GM04503 (cell line): ENCODE measurements around the gene PPP1R15A.
"Not testable (repeated sequence)": the region's sequence is repeated elsewhere in the genome, so short reads cannot be mapped to it uniquely, and the experiment has no call there.

Experiments
- DNase-seq: peaks from one replicate; pipeline ENCODE4 v3.0.0-alpha.2; 2012; ENCODE audit warnings: low read depth

Gene PPP1R15A

DNA sequence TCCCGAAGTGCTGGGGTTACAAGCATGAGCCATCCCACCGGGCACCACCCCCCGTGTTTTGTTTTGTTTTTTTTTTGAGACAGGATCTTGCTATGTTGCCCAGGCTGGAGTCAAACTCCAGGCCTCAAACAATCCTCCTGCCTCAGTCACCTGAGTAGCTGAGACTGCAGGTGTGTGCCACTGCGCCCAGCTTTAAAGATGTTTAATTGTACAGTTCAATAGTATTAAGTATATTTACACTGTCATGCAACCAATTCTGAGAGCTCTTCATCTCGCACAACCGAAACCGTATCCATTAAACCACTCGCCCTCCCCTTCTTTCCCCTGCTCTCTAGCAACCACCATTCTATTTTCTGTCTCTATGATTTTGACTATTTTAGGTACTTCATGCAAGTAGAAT, 43.5 kb downstream of the PPP1R15A start:
- DNase-seq: no peak

DNA sequence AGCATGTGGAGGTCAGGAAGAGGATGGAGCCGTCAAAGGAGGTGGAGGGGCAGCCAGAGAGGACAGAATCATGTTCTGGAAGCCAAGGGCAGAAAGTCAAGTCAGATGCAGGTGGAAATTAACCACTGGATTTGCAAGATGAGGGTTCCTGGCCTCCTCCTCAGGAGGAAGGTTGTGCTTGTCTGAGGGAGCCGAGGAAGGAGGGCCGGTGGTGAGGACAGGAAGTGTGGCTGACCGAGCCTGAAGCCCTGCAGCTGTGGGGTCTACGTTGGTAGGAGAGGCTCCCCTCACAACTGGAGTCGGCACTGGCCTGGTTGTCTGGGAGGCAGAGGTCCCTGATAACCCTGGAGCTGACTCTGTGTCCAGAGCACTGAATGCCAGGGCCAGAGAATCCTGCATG, 45.9 kb downstream of the PPP1R15A start:
- no peak for DNase-seq

DNA sequence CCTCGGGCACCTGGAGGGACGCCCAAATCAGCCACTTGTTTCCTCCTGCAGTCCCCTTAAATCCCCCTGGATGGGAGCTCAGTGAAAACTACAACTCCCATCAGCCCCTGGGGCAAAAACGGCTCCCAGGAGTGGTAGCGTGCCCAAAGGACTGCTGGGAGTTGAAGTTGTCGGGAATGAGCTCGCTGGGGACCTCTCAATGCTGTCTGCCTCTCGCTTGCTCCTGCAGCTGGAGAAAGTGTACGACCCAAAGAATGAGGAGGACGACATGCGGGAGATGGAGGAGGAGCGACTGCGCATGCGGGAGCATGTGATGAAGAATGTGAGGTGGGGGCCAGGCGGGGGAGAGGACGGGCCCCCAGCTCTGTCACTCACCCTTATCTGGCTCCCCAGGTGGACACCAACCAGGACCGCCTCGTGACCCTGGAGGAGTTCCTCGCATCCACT, 46.6 kb downstream of the PPP1R15A start:
- DNase-seq: no peak

DNA sequence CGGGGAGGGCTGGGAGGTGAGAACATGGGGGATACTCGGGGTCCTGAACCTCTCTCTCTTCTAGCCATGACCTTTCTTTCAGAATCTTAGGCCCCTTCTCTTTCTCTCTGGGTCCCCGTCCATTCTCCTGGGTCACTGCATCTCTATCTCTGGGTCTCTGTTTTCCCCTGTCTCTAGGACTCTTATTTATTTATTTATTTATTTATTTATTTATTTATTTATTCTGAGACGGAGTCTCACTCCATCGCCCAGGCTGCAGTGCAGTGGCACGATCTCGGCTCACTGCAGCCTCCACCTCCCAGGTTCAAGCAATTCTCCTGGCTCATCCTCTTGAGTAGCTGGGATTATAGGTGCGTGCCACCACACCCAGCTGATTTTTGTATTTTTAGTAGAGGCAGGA, 47.0 kb downstream of the PPP1R15A start:
- DNase-seq: not testable (repeated sequence)

DNA sequence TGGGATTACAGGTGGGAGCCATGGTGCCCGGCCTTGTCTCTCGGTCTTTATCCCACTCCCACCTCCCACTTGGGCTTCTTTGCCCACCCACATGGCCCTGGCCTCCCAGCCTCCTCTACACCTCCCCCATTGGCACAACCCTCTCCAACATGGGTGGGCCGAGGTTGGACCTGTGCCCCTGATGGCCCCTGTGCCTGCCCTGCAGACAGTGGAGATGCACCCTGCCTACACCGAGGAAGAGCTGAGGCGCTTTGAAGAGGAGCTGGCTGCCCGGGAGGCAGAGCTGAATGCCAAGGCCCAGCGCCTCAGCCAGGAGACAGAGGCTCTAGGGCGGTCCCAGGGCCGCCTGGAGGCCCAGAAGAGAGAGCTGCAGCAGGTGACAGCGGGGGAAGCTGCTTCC, 48.7 kb downstream of the PPP1R15A start:
- DNase-seq: no peak

DNA sequence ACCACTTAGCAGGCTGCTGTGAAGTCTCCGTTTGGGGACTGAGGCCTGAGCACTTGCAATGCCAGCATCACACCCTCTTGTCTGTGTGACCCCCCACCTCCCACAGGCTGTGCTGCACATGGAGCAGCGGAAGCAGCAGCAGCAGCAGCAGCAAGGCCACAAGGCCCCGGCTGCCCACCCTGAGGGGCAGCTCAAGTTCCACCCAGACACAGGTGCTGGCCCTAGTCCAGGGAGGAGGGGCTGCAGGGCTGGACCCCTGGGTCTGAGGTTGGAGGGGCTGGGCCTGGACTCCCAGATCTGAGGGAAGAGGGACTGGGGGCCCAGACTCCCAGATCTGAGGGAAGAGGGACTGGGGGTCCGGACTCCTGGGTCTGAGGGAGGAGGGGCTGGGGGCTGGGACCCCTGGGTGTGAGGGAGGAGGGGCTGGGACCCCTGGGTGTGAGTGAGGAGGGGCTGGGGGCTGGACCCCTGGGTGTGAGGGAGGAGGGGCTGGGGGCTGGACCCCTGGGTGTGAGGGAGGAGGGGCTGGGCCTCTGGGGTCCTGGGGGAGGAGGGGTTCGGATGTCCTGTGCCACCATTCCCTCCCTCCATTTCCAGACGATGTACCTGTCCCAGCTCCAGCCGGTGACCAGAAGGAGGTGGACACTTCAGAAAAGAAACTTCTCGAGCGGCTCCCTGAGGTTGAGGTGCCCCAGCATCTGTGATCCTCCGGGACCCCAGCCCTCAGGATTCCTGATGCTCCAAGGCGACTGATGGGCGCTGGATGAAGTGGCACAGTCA, 49.7 kb downstream of the PPP1R15A start:
- no peak for DNase-seq

DNA sequence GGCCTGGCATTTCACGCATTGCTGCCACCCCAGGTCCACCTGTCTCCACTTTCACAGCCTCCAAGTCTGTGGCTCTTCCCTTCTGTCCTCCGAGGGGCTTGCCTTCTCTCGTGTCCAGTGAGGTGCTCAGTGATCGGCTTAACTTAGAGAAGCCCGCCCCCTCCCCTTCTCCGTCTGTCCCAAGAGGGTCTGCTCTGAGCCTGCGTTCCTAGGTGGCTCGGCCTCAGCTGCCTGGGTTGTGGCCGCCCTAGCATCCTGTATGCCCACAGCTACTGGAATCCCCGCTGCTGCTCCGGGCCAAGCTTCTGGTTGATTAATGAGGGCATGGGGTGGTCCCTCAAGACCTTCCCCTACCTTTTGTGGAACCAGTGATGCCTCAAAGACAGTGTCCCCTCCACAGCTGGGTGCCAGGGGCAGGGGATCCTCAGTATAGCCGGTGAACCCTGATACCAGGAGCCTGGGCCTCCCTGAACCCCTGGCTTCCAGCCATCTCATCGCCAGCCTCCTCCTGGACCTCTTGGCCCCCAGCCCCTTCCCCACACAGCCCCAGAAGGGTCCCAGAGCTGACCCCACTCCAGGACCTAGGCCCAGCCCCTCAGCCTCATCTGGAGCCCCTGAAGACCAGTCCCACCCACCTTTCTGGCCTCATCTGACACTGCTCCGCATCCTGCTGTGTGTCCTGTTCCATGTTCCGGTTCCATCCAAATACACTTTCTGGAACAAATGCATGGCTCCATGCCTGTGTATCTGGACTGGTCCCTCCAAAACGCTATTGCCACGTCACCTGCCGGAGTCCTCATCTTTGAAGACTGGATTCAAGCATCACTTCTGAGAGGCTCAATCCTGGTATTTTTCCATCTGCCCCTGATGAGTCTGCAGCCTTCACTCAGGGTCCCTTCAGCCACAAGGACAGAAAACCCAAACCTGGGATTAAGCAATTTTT, 50.6 kb downstream of the PPP1R15A start:
- DNase-seq: no peak

DNA sequence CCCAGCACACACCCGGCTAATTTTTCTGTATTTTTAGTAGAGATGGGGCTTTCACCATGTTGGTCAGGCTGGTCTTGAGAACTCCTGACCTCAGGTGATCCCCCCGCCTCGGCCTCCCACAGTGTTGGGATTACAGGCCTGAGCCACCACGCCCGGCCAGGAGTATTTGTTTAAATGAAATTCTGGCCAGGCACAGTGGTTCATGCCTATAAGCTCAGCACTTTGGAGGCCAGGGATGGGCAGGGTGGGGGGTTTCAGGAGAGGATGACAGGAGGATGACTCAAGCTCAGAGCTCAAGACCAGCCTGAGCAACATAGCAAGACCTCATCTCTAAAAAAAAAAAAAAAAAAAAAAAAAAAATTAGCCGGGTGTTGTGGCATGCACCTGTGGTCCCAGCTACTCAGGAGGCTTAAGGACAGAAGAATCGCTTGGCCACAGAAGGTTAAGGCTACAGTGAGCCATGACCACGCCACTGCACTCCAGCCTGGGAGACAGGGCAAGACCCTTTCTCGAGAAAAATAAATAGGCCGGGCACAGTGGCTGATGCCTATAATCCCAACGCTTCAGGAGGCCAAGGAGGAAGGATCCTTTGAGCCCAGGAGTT, 53.1 kb downstream of the PPP1R15A start:
- peak; percentile 62 for DNase-seq
